GM19328 (cell line): ENCODE measurements around the gene REV1.

ENCODE experiments used
- ATAC-seq: cut with Tn5 transposase; IDR thresholded peaks from one replicate; pipeline ENCODE4 v1.9.1; 2021; ENCODE audit warnings: mild to moderate bottlenecking, moderate library complexity; ENCODE audit not compliant: unreplicated experiment

The REV1 gene

GRCh38 chr2:99404797-99405669, 84.8 kb downstream of the REV1 start:
- ATAC-seq, result no peak

- ATAC-seq, result no peak
Measured at GRCh38 chr2:99404039-99404796, 85.6 kb downstream of the REV1 start.

GRCh38 chr2:99403524-99403923, 86.3 kb downstream of the REV1 start:
- ATAC-seq, result no peak

- ATAC-seq, result no peak
Measured at GRCh38 chr2:99403084-99403483, 86.7 kb downstream of the REV1 start.

GRCh38 chr2:99401841-99402240, 88.0 kb downstream of the REV1 start:
- no peak for ATAC-seq

- no peak for ATAC-seq
Measured at GRCh38 chr2:99399795-99400194, 90.0 kb downstream of the REV1 start.

- no peak for ATAC-seq
Measured at GRCh38 chr2:99399063-99399462, 90.8 kb downstream of the REV1 start.

GRCh38 chr2:99398303-99398702, 91.5 kb downstream of the REV1 start:
- ATAC-seq, result no peak

- no peak for ATAC-seq
Measured at GRCh38 chr2:99397266-99397920, 92.4 kb downstream of the REV1 start.

- ATAC-seq, result no peak
Measured at GRCh38 chr2:99395589-99396130, 94.2 kb downstream of the REV1 start.

GRCh38 chr2:99389946-99390345, 99.9 kb downstream of the REV1 start:
- no peak for ATAC-seq

- ATAC-seq, result no peak
Measured at GRCh38 chr2:99389371-99389770, 100.4 kb downstream of the REV1 start.

GRCh38 chr2:99388892-99389291, 100.9 kb downstream of the REV1 start:
- no peak for ATAC-seq

- no peak for ATAC-seq
Measured at GRCh38 chr2:99386011-99386410, 103.8 kb downstream of the REV1 start.

- ATAC-seq, result no peak
Measured at GRCh38 chr2:99382143-99382542, 107.7 kb downstream of the REV1 start.

GRCh38 chr2:99380376-99381010, 109.3 kb downstream of the REV1 start:
- no peak for ATAC-seq

GRCh38 chr2:99377879-99378278, 111.9 kb downstream of the REV1 start:
- ATAC-seq, result no peak

GRCh38 chr2:99376254-99376864, 113.5 kb downstream of the REV1 start:
- ATAC-seq, result no peak

- no peak for ATAC-seq
Measured at GRCh38 chr2:99374747-99375146, 115.1 kb downstream of the REV1 start.

- no peak for ATAC-seq
Measured at GRCh38 chr2:99373144-99373543, 116.7 kb downstream of the REV1 start.
